IMR-90 (cell line): Measurements from ENCODE around the gene FSD1L.

Experiments
- BHLHE40 ChIP-seq: fragments of 150-350 bp; IDR thresholded peaks from 2 replicates; pipeline ENCODE4 v1.6.1; 2016; ENCODE audit warnings: mild to moderate bottlenecking, low read depth, low read length
- CEBPB ChIP-seq: IDR thresholded peaks from 2 replicates; pipeline ENCODE4 v1.6.1; 2012; ENCODE audit warnings: low read depth, low read length, improper control_type of control experiment
- FOS ChIP-seq: fragments of 150-350 bp; IDR thresholded peaks from 2 replicates; pipeline ENCODE4 v1.6.1; 2016; ENCODE audit warnings: low read depth, low read length
- MAFK ChIP-seq: IDR thresholded peaks from 2 replicates; pipeline ENCODE4 v1.6.1; 2012; ENCODE audit warnings: low read depth, low read length, improper control_type of control experiment
- MAZ ChIP-seq: IDR thresholded peaks from 2 replicates; pipeline ENCODE4 v1.6.1; 2012; ENCODE audit warnings: low read depth, mild to moderate bottlenecking, low read length, improper control_type of control experiment, moderate library complexity, borderline replicate concordance
- MXI1 ChIP-seq: IDR thresholded peaks from 2 replicates; pipeline ENCODE4 v1.6.1; 2012; ENCODE audit warnings: low read depth, mild to moderate bottlenecking, low read length, moderate library complexity, borderline replicate concordance
- POLR2A ChIP-seq: IDR thresholded peaks from 2 replicates; pipeline ENCODE4 v1.6.1; 2012; ENCODE audit warnings: mild to moderate bottlenecking, low read depth, low read length
- RAD21 ChIP-seq: IDR thresholded peaks from 2 replicates; pipeline ENCODE4 v1.6.1; 2012; ENCODE audit warnings: low read length, improper control_type of control experiment
- RCOR1 ChIP-seq: IDR thresholded peaks from 2 replicates; pipeline ENCODE4 v1.6.1; 2012; ENCODE audit warnings: mild to moderate bottlenecking, low read length, improper control_type of control experiment; ENCODE audit not compliant: insufficient replicate concordance
- SMC3 ChIP-seq: fragments of 150-350 bp; IDR thresholded peaks from 2 replicates; pipeline ENCODE4 v1.6.1; 2016; ENCODE audit warnings: low read depth, mild to moderate bottlenecking, antibody characterized with exemption, low read length, moderate library complexity
- TF ChIP-seq, protein P1 (sequence below): conservative IDR thresholded peaks from 2 replicates; pipeline ENCODE4 v1.5.1; 2012; ENCODE audit warnings: mild to moderate bottlenecking, low read depth, low read length, improper control_type of control experiment
- TF ChIP-seq, protein P2 (sequence below): fragments of 150-350 bp; IDR thresholded peaks from 2 replicates; pipeline ENCODE4 v1.6.1; 2017; ENCODE audit warnings: mild to moderate bottlenecking, antibody characterized with exemption, low read length, low read depth

DNA sequence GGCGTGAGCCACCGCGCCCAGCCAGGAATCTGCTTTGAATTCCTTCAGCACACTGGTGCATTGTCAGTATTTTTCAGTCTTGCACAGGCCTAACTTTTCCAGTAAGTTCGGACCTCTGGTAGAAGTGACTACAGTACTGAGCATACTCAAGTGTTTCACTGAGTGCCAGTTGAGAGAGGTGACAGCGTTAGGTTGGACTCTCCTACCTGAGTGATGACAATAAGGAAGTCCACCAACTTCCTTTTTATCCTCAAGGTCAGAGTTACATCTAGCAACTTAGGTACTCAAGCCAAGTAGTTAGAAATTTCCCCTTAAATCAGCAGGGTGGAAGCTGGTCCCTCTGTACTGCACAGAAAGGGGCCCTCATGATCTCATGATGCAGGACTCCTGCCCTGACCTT is 26.0 kb upstream of the FSD1L start:
- TF ChIP-seq, protein P1, sequence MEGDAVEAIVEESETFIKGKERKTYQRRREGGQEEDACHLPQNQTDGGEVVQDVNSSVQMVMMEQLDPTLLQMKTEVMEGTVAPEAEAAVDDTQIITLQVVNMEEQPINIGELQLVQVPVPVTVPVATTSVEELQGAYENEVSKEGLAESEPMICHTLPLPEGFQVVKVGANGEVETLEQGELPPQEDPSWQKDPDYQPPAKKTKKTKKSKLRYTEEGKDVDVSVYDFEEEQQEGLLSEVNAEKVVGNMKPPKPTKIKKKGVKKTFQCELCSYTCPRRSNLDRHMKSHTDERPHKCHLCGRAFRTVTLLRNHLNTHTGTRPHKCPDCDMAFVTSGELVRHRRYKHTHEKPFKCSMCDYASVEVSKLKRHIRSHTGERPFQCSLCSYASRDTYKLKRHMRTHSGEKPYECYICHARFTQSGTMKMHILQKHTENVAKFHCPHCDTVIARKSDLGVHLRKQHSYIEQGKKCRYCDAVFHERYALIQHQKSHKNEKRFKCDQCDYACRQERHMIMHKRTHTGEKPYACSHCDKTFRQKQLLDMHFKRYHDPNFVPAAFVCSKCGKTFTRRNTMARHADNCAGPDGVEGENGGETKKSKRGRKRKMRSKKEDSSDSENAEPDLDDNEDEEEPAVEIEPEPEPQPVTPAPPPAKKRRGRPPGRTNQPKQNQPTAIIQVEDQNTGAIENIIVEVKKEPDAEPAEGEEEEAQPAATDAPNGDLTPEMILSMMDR, result no peak
- TF ChIP-seq POLR2A, result no peak
- TF ChIP-seq CEBPB, result no peak
- no peak for TF ChIP-seq RAD21
- TF ChIP-seq SMC3, result no peak
- no peak for TF ChIP-seq MAFK
- TF ChIP-seq, protein P2, sequence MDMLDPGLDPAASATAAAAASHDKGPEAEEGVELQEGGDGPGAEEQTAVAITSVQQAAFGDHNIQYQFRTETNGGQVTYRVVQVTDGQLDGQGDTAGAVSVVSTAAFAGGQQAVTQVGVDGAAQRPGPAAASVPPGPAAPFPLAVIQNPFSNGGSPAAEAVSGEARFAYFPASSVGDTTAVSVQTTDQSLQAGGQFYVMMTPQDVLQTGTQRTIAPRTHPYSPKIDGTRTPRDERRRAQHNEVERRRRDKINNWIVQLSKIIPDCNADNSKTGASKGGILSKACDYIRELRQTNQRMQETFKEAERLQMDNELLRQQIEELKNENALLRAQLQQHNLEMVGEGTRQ, result no peak
- no peak for TF ChIP-seq BHLHE40
- no peak for TF ChIP-seq MXI1
- TF ChIP-seq FOS, result no peak
- TF ChIP-seq RCOR1, result no peak
- no peak for TF ChIP-seq MAZ
